GM23338 (cell line): ENCODE data around the gene UNC5B. TPM values are rescaled to one million over a fixed set of nuclear protein-coding genes. Genes with fewer than 3 reads are reported as not detected.

Experiments
- ATAC-seq: fragments of 200-7000 bp; cut with Tn5 transposase; 3 replicates; pipeline ENCODE4 v1.9.1; 2020
- DNase-seq: peaks from one replicate; pipeline ENCODE4 v3.0.0-alpha.2; 2015; ENCODE audit warnings: low spot score
- H2AFZ ChIP-seq: fragments of 200-600 bp; sonication (generic); 2 replicates; pipeline ENCODE4 v1.8.0; 2016; ENCODE audit warnings: antibody characterized with exemption, mild to moderate bottlenecking, moderate library complexity
- H3F3A ChIP-seq: fragments of 200-600 bp; sonication (generic); replicated peaks from 2 replicates; pipeline ENCODE4 v1.8.0; 2017; ENCODE audit warnings: antibody characterized with exemption, mixed run types, low read depth
- H3K27ac ChIP-seq: fragments of 200-600 bp; sonication (generic); 2 replicates; pipeline ENCODE4 v1.6.1; 2016; ENCODE audit warnings: low read depth
- H3K27me3 ChIP-seq: fragments of 200-600 bp; sonication (generic); 2 replicates; pipeline ENCODE4 v1.8.0; 2016; ENCODE audit warnings: mild to moderate bottlenecking, mixed run types, moderate library complexity; ENCODE audit not compliant: insufficient read depth
- H3K36me3 ChIP-seq: fragments of 200-600 bp; sonication (generic); 2 replicates; pipeline ENCODE4 v1.8.0; 2016; ENCODE audit warnings: mild to moderate bottlenecking; ENCODE audit not compliant: insufficient read depth
- H3K4me1 ChIP-seq: fragments of 200-600 bp; sonication (generic); 2 replicates; pipeline ENCODE4 v1.8.0; 2016; ENCODE audit warnings: mild to moderate bottlenecking, moderate library complexity; ENCODE audit not compliant: insufficient read depth
- H3K4me2 ChIP-seq: fragments of 200-600 bp; sonication (generic); 2 replicates; pipeline ENCODE4 v1.7.1; 2017; ENCODE audit warnings: mixed run types
- H3K4me3 ChIP-seq: fragments of 200-600 bp; sonication (generic); 2 replicates; pipeline ENCODE4 v1.6.1; 2016; ENCODE audit warnings: mixed run types
- H3K79me2 ChIP-seq: fragments of 200-600 bp; sonication (generic); replicated peaks from 2 replicates; pipeline ENCODE4 v1.8.0; 2017; ENCODE audit warnings: mild to moderate bottlenecking; ENCODE audit not compliant: insufficient read depth
- H3K9me2 ChIP-seq: fragments of 200-600 bp; sonication (generic); 2 replicates; pipeline ENCODE4 v1.8.0; 2017; ENCODE audit not compliant: insufficient read depth
- H4K20me1 ChIP-seq: fragments of 200-600 bp; sonication (generic); replicated peaks from 2 replicates; pipeline ENCODE4 v1.8.0; 2017; ENCODE audit warnings: mild to moderate bottlenecking; ENCODE audit not compliant: insufficient read depth
- H3K27ac Mint-ChIP-seq: 2 replicates; pipeline ENCODE4 v1.8.0; 2020; ENCODE audit warnings: inconsistent platforms, mild to moderate bottlenecking, moderate library complexity, mixed read lengths
- H3K27me3 Mint-ChIP-seq: 3 replicates; pipeline ENCODE4 v1.8.0; 2022; ENCODE audit warnings: low read depth, mild to moderate bottlenecking, moderate library complexity, mixed read lengths, inconsistent platforms; ENCODE audit not compliant: insufficient read depth, poor library complexity
- H3K36me3 Mint-ChIP-seq: 3 replicates; pipeline ENCODE4 v1.8.0; 2021; ENCODE audit warnings: low read depth, mild to moderate bottlenecking, inconsistent platforms, moderate library complexity, mixed read lengths
- H3K4me1 Mint-ChIP-seq: 3 replicates; pipeline ENCODE4 v1.8.0; 2020; ENCODE audit warnings: mild to moderate bottlenecking, inconsistent platforms, mixed read lengths
- H3K4me3 Mint-ChIP-seq: 3 replicates; pipeline ENCODE4 v1.8.0; 2021; ENCODE audit warnings: moderate library complexity, mild to moderate bottlenecking, inconsistent platforms, mixed read lengths
- H3K9me3 Mint-ChIP-seq: 3 replicates; pipeline ENCODE4 v1.8.0; 2020; ENCODE audit warnings: moderate library complexity, mild to moderate bottlenecking, inconsistent platforms, mixed read lengths
- CREB1 ChIP-seq: fragments of 250-450 bp; sonication (Bioruptor Pico); IDR thresholded peaks from 2 replicates; pipeline ENCODE4 v1.5.0; 2020; ENCODE audit warnings: low read depth, mild to moderate bottlenecking, moderate library complexity
- EZH2 ChIP-seq: fragments of 200-600 bp; sonication (generic); IDR thresholded peaks from one replicate; pipeline ENCODE4 v1.8.0; 2017; ENCODE audit warnings: antibody characterized with exemption, mild to moderate bottlenecking, low read depth; ENCODE audit not compliant: unreplicated experiment
- EZH2phosphoT487 ChIP-seq: fragments of 200-600 bp; sonication (generic); IDR thresholded peaks from one replicate; pipeline ENCODE4 v1.8.1; 2018; ENCODE audit warnings: antibody characterized with exemption; ENCODE audit not compliant: unreplicated experiment
- JUNB ChIP-seq: IDR thresholded peaks from one replicate; pipeline ENCODE4 v1.6.1; 2016; ENCODE audit warnings: antibody characterized with exemption; ENCODE audit not compliant: unreplicated experiment
- NANOG ChIP-seq: IDR thresholded peaks from 2 replicates; pipeline ENCODE4 v1.6.1; 2016; ENCODE audit warnings: antibody characterized with exemption, borderline replicate concordance
- POLR2AphosphoS5 ChIP-seq: IDR thresholded peaks from 2 replicates; pipeline ENCODE4 v1.6.1; 2016; ENCODE audit warnings: antibody characterized with exemption, low read depth
- STAT1 ChIP-seq: IDR thresholded peaks from one replicate; pipeline ENCODE4 v1.6.1; 2016; ENCODE audit warnings: antibody characterized with exemption; ENCODE audit not compliant: unreplicated experiment
- ZNF114 ChIP-seq: fragments of 250-450 bp; sonication (Bioruptor Pico); IDR thresholded peaks from 2 replicates; pipeline ENCODE4 v1.5.0; 2020; ENCODE audit warnings: mild to moderate bottlenecking, moderate library complexity
- ZNF331 ChIP-seq: fragments of 250-450 bp; sonication (Bioruptor Pico); IDR thresholded peaks from 2 replicates; pipeline ENCODE4 v1.5.0; 2020; ENCODE audit warnings: low read depth, mild to moderate bottlenecking, moderate library complexity
- polyA plus RNA-seq: library from polyadenylated mRNA; unstranded; fragments of >200 nt; fragmentation: Nextera tagmentation; extraction: Ambion mirVana; gene quantifications from 2 replicates; pipeline ENCODE4 v1.2.1, GENCODE V29; 2016
- total RNA-seq: library from RNA; depleted of rRNA; stranded (reverse); fragments of >200 nt; shearing (Covaris generic); gene quantifications from 2 replicates; pipeline ENCODE4 v1.2.3, GENCODE V29; 2014
- TF ChIP-seq, protein P1 (sequence below): IDR thresholded peaks from one replicate; pipeline ENCODE4 v1.6.1; 2018; ENCODE audit warnings: antibody characterized with exemption; ENCODE audit not compliant: unreplicated experiment
- TF ChIP-seq, protein P2 (sequence below), 2 experiments: fragments of 200-600 bp in 1 of 2; sonication (generic) in 1 of 2; conservative IDR thresholded peaks; 2 replicates each; pipeline versions ENCODE4 v1.5.1 to v1.6.1; 2016 to 2017; ENCODE audit warnings: antibody characterized with exemption in 2 of 2, low read depth in 2 of 2, mild to moderate bottlenecking in 2 of 2, moderate library complexity in 1 of 2
- TF ChIP-seq, protein P3 (sequence below): IDR thresholded peaks from 2 replicates; pipeline ENCODE4 v1.6.1; 2016; ENCODE audit warnings: antibody characterized with exemption
- TF ChIP-seq, protein P4 (sequence below): fragments of 250-450 bp; sonication (Bioruptor Pico); IDR thresholded peaks from 2 replicates; pipeline ENCODE4 v1.5.0; 2020; ENCODE audit warnings: mild to moderate bottlenecking, moderate library complexity

UNC5B gene
- total and polyA plus RNA-seq, 2 experiments from 2014 or later = 8.0 to 31.2 TPM

DNA sequence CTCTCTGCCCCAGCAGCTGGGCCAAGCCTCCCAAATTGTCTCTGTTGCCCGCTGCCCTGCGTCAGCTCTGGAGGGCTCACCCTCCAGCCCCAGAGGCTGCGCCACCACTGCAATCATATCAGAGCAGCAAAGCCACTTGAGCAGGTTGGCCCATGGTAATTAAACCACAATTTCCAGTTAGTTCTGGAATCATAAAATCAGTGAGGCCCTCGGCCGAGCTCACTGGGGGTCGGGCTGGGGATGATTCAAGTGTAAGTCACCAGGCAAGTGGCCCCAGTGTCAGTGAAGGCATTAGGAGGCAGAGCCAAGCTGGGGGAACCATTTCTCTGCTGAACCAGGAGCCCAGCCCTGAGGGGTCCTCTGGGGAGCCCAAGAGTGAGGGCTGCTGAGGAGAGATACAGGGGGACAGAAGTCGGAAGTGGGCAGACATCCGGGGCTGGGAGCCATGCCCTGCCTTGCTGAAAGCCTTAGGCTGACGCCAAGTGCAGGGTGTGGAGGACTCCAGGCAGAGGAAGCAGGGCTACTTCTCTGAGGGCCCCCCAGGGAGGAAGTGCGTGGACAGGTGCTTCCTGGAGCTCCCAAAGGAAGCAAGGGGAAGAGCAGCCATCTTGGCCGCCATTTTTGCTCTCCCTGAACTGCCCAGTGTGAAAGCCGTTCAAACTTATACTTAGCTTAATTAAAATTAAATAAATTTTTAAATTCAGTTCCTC is 77.2 kb downstream of the UNC5B start:
- no peaks in the 10 kb centered on the region for H3K27me3 Mint-ChIP-seq
- peaks cover 48% of the 10 kb centered on the region for H3K36me3 Mint-ChIP-seq
- no peak overlapping the region for H3K4me3 Mint-ChIP-seq

More for the DNA sequence above, 77.2 kb downstream of the UNC5B start:
- Histone ChIP-seq H2AFZ (no peak overlapping the region), H4K20me1 (no peaks in the 10 kb centered on the region; the same call in 1 of the 2 replicates), H3K27me3 (no peaks in the 10 kb centered on the region), H3F3A (no peaks in the 10 kb centered on the region), H3K27ac (no peak overlapping the region; the same call in 1 of the 2 replicates), H3K4me2 (no peak overlapping the region), H3K4me3 (no peak overlapping the region), H3K4me1 (no peaks in the 10 kb centered on the region), H3K79me2 (no peaks in the 10 kb centered on the region), H3K36me3 (no peaks in the 10 kb centered on the region; the same call in 1 of the 2 replicates), H3K9me2 (no peaks in the 10 kb centered on the region)
- no peak for DNase-seq
- no peak for ATAC-seq
- H3K9me3 Mint-ChIP-seq = no peaks in the 10 kb centered on the region
- no peaks in the 10 kb centered on the region for H3K4me1 Mint-ChIP-seq
- no peak for TF ChIP-seq ZNF331
- TF ChIP-seq EZH2 = no peak
- no peak for TF ChIP-seq ZNF114
- no peak for TF ChIP-seq EZH2phosphoT487
- TF ChIP-seq JUNB = no peak
- TF ChIP-seq, protein P1, sequence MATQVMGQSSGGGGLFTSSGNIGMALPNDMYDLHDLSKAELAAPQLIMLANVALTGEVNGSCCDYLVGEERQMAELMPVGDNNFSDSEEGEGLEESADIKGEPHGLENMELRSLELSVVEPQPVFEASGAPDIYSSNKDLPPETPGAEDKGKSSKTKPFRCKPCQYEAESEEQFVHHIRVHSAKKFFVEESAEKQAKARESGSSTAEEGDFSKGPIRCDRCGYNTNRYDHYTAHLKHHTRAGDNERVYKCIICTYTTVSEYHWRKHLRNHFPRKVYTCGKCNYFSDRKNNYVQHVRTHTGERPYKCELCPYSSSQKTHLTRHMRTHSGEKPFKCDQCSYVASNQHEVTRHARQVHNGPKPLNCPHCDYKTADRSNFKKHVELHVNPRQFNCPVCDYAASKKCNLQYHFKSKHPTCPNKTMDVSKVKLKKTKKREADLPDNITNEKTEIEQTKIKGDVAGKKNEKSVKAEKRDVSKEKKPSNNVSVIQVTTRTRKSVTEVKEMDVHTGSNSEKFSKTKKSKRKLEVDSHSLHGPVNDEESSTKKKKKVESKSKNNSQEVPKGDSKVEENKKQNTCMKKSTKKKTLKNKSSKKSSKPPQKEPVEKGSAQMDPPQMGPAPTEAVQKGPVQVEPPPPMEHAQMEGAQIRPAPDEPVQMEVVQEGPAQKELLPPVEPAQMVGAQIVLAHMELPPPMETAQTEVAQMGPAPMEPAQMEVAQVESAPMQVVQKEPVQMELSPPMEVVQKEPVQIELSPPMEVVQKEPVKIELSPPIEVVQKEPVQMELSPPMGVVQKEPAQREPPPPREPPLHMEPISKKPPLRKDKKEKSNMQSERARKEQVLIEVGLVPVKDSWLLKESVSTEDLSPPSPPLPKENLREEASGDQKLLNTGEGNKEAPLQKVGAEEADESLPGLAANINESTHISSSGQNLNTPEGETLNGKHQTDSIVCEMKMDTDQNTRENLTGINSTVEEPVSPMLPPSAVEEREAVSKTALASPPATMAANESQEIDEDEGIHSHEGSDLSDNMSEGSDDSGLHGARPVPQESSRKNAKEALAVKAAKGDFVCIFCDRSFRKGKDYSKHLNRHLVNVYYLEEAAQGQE = no peak
- TF ChIP-seq STAT1 = no peak
- TF ChIP-seq CREB1 (CRISPR knock-in tag) = no peak
- TF ChIP-seq, protein P2, sequence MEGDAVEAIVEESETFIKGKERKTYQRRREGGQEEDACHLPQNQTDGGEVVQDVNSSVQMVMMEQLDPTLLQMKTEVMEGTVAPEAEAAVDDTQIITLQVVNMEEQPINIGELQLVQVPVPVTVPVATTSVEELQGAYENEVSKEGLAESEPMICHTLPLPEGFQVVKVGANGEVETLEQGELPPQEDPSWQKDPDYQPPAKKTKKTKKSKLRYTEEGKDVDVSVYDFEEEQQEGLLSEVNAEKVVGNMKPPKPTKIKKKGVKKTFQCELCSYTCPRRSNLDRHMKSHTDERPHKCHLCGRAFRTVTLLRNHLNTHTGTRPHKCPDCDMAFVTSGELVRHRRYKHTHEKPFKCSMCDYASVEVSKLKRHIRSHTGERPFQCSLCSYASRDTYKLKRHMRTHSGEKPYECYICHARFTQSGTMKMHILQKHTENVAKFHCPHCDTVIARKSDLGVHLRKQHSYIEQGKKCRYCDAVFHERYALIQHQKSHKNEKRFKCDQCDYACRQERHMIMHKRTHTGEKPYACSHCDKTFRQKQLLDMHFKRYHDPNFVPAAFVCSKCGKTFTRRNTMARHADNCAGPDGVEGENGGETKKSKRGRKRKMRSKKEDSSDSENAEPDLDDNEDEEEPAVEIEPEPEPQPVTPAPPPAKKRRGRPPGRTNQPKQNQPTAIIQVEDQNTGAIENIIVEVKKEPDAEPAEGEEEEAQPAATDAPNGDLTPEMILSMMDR (conservative IDR thresholded peaks at IDR 0.05; ENCODE audit: low read depth in 2 of 2) = no peak
- TF ChIP-seq, protein P3, sequence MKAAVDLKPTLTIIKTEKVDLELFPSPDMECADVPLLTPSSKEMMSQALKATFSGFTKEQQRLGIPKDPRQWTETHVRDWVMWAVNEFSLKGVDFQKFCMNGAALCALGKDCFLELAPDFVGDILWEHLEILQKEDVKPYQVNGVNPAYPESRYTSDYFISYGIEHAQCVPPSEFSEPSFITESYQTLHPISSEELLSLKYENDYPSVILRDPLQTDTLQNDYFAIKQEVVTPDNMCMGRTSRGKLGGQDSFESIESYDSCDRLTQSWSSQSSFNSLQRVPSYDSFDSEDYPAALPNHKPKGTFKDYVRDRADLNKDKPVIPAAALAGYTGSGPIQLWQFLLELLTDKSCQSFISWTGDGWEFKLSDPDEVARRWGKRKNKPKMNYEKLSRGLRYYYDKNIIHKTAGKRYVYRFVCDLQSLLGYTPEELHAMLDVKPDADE = no peak
- no peak for TF ChIP-seq POLR2AphosphoS5
- TF ChIP-seq NANOG = no peak
- TF ChIP-seq, protein P4, sequence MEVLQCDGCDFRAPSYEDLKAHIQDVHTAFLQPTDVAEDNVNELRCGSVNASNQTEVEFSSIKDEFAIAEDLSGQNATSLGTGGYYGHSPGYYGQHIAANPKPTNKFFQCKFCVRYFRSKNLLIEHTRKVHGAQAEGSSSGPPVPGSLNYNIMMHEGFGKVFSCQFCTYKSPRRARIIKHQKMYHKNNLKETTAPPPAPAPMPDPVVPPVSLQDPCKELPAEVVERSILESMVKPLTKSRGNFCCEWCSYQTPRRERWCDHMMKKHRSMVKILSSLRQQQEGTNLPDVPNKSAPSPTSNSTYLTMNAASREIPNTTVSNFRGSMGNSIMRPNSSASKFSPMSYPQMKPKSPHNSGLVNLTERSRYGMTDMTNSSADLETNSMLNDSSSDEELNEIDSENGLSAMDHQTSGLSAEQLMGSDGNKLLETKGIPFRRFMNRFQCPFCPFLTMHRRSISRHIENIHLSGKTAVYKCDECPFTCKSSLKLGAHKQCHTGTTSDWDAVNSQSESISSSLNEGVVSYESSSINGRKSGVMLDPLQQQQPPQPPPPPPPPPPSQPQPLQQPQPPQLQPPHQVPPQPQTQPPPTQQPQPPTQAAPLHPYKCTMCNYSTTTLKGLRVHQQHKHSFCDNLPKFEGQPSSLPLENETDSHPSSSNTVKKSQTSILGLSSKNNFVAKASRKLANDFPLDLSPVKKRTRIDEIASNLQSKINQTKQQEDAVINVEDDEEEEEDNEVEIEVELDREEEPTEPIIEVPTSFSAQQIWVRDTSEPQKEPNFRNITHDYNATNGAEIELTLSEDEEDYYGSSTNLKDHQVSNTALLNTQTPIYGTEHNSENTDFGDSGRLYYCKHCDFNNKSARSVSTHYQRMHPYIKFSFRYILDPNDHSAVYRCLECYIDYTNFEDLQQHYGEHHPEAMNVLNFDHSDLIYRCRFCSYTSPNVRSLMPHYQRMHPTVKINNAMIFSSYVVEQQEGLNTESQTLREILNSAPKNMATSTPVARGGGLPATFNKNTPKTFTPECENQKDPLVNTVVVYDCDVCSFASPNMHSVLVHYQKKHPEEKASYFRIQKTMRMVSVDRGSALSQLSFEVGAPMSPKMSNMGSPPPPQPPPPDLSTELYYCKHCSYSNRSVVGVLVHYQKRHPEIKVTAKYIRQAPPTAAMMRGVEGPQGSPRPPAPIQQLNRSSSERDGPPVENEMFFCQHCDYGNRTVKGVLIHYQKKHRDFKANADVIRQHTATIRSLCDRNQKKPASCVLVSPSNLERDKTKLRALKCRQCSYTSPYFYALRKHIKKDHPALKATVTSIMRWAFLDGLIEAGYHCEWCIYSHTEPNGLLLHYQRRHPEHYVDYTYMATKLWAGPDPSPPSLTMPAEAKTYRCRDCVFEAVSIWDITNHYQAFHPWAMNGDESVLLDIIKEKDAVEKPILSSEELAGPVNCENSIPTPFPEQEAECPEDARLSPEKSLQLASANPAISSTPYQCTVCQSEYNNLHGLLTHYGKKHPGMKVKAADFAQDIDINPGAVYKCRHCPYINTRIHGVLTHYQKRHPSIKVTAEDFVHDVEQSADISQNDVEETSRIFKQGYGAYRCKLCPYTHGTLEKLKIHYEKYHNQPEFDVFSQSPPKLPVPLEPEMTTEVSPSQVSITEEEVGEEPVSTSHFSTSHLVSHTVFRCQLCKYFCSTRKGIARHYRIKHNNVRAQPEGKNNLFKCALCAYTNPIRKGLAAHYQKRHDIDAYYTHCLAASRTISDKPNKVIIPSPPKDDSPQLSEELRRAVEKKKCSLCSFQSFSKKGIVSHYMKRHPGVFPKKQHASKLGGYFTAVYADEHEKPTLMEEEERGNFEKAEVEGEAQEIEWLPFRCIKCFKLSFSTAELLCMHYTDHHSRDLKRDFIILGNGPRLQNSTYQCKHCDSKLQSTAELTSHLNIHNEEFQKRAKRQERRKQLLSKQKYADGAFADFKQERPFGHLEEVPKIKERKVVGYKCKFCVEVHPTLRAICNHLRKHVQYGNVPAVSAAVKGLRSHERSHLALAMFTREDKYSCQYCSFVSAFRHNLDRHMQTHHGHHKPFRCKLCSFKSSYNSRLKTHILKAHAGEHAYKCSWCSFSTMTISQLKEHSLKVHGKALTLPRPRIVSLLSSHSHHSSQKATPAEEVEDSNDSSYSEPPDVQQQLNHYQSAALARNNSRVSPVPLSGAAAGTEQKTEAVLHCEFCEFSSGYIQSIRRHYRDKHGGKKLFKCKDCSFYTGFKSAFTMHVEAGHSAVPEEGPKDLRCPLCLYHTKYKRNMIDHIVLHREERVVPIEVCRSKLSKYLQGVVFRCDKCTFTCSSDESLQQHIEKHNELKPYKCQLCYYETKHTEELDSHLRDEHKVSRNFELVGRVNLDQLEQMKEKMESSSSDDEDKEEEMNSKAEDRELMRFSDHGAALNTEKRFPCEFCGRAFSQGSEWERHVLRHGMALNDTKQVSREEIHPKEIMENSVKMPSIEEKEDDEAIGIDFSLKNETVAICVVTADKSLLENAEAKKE (CRISPR knock-in tag) = no peak
- no peak overlapping the region for H3K27ac Mint-ChIP-seq
